Keratinocyte (primary cell): ENCODE measurements around the gene CARD11. TPM values are rescaled to one million over a fixed set of nuclear protein-coding genes. Genes with fewer than 3 reads are reported as not detected.

Source experiments
- DNase-seq: peaks from one replicate; pipeline ENCODE4 v3.0.0-alpha.2; 2011; ENCODE audit warnings: low read depth, missing footprints, low spot score
- FAIRE-seq: peaks from 2 replicates; lab custom pipeline; 2011; peaks lifted over from hg19 to GRCh38; lab: Jason Lieb, UNC
- H2AFZ ChIP-seq: 2 replicates; pipeline ENCODE4 v1.6.0; 2012; ENCODE audit warnings: low read length, control low read depth, inconsistent platforms; ENCODE audit not compliant: control insufficient read depth
- H3K27ac ChIP-seq: 2 replicates; pipeline ENCODE4 v1.5.1; 2011; ENCODE audit warnings: low read length; ENCODE audit not compliant: control insufficient read depth, insufficient read depth
- H3K27me3 ChIP-seq: 3 replicates; pipeline ENCODE4 v1.6.0; 2011; ENCODE audit warnings: low read length; ENCODE audit not compliant: control insufficient read depth, insufficient read depth; ENCODE audit errors: extremely low read depth
- H3K36me3 ChIP-seq, 2 experiments: 2 replicates in 1 of 2; 3 replicates in 1 of 2; pipeline ENCODE4 v1.5.1; 2011; ENCODE audit warnings: low read length in 2 of 2, mild to moderate bottlenecking in 1 of 2; ENCODE audit not compliant: control insufficient read depth in 2 of 2, insufficient read depth in 2 of 2; ENCODE audit errors: extremely low read depth in 1 of 2
- H3K4me1 ChIP-seq: 3 replicates; pipeline ENCODE4 v1.5.1; 2011; ENCODE audit warnings: low read length; ENCODE audit not compliant: control insufficient read depth, insufficient read depth; ENCODE audit errors: extremely low read depth
- H3K4me2 ChIP-seq: 3 replicates; pipeline ENCODE4 v1.6.0; 2011; ENCODE audit warnings: low read depth, low read length; ENCODE audit not compliant: control insufficient read depth, insufficient read depth; ENCODE audit errors: extremely low read depth
- H3K4me3 ChIP-seq, 3 experiments: fragments of 200-600 bp in 1 of 3; sonication (generic) in 1 of 3; 2 replicates in 2 of 3; 3 replicates in 1 of 3; pipeline ENCODE4 v1.5.1; 2011 to 2016; ENCODE audit warnings: low read length in 3 of 3, mild to moderate bottlenecking in 3 of 3, control low read depth in 2 of 3, inconsistent platforms in 1 of 3, low read depth in 1 of 3, mixed read lengths in 1 of 3, mixed run types in 1 of 3, moderate library complexity in 1 of 3; ENCODE audit not compliant: control insufficient read depth in 2 of 3, insufficient read depth in 2 of 3; ENCODE audit errors: extremely low read depth in 1 of 3
- H3K79me2 ChIP-seq: 2 replicates; pipeline ENCODE4 v1.6.0; 2012; ENCODE audit warnings: low read length; ENCODE audit not compliant: control insufficient read depth, insufficient read depth
- H3K9ac ChIP-seq: 3 replicates; pipeline ENCODE4 v1.6.0; 2011; ENCODE audit warnings: low read length; ENCODE audit not compliant: control insufficient read depth, insufficient read depth; ENCODE audit errors: extremely low read depth
- H3K9me1 ChIP-seq: 3 replicates; pipeline ENCODE4 v1.6.0; 2011; ENCODE audit warnings: low read length; ENCODE audit not compliant: control insufficient read depth, insufficient read depth; ENCODE audit errors: extremely low read depth
- H3K9me3 ChIP-seq: 2 replicates; pipeline ENCODE4 v1.5.1; 2012; ENCODE audit warnings: low read depth, low read length; ENCODE audit not compliant: control insufficient read depth
- H4K20me1 ChIP-seq: 3 replicates; pipeline ENCODE4 v1.6.0; 2011; ENCODE audit warnings: low read length; ENCODE audit not compliant: control insufficient read depth, insufficient read depth; ENCODE audit errors: extremely low read depth
- CTCF ChIP-seq, 3 experiments: IDR thresholded peaks in 1 of 3; conservative IDR thresholded peaks in 1 of 3; optimal IDR thresholded peaks in 1 of 3; 2 replicates in 2 of 3; 3 replicates in 1 of 3; pipeline versions ENCODE3 to v1.5.1; 2011; ENCODE audit warnings: low read length in 3 of 3, mild to moderate bottlenecking in 3 of 3, moderate library complexity in 2 of 3, control low read depth in 1 of 3, inconsistent platforms in 1 of 3; ENCODE audit not compliant: insufficient read depth in 2 of 3; ENCODE audit errors: extremely low read depth in 1 of 3
- EZH2 ChIP-seq: IDR thresholded peaks from one replicate; pipeline ENCODE4 v1.6.1; 2012; ENCODE audit warnings: inconsistent platforms, mild to moderate bottlenecking, low read length, moderate library complexity
- dilution Hi-C: fragments of 300-500 bp; cut with MboI; formaldehyde crosslinking; loops from one replicate; pipeline ENCODE4 v1.7.0; 2020; ENCODE audit warnings: low sequenced_read_pairs; ENCODE audit not compliant: extremely low pct_ligation_motif_present
- polyA plus RNA-seq, 5 experiments: library from polyadenylated mRNA; depleted of rRNA in 3 of 5; stranded (reverse) in 3 of 5; stranded (forward) in 1 of 5; unstranded in 1 of 5; fragments of >200 nt; gene quantifications; 1 replicate in 1 of 5; 2 replicates in 3 of 5; 3 replicates in 1 of 5; pipeline versions ENCODE4 v1.2.1 to v1.2.3, GENCODE V29; 2011 to 2012; ENCODE audit warnings: missing spikeins in 2 of 5, low read depth in 1 of 5, low replicate concordance in 1 of 5

The CARD11 gene
- polyA plus RNA-seq, 1 donor (not counting 4 experiments of a cell fraction or from before 2014, with no cell fraction given) = 4.3 TPM

GRCh38 chr7:2893411-2893861 is 150.2 kb downstream of the CARD11 start:
- H2AFZ ChIP-seq = no peak overlapping the region
- no peaks in the 10 kb centered on the region for H3K4me1 ChIP-seq
- no peak for DNase-seq
- no peaks in the 10 kb centered on the region for H3K9me3 ChIP-seq
- dilution Hi-C loops = no loop called here
- no peak overlapping the region for H3K27ac ChIP-seq
- no peak overlapping the region for H3K9ac ChIP-seq
- TF ChIP-seq EZH2 = no peak
- no peak for TF ChIP-seq CTCF (optimal IDR thresholded peaks at IDR 0.05 in 1 of 3, IDR thresholded peaks at IDR 0.05 in 1 of 3, conservative IDR thresholded peaks at IDR 0.05 in 1 of 3; ENCODE audit: extremely low read depth in 1 of 3, insufficient read depth in 2 of 3, low read length in 3 of 3)
- no peaks in the 10 kb centered on the region for H3K79me2 ChIP-seq
- H3K27me3 ChIP-seq = peaks cover 18% of the 10 kb centered on the region
- no peak for FAIRE-seq
- no peaks in the 10 kb centered on the region for H3K36me3 ChIP-seq
- no peaks in the 10 kb centered on the region for H3K9me1 ChIP-seq
- no peaks in the 10 kb centered on the region for H4K20me1 ChIP-seq
- no peak overlapping the region for H3K4me2 ChIP-seq
- no peak overlapping the region for H3K4me3 ChIP-seq

- Histone ChIP-seq H3K79me2 (no peaks in the 10 kb centered on the region), H3K9me3 (no peaks in the 10 kb centered on the region), H3K27me3 (peaks cover 18% of the 10 kb centered on the region), H3K4me2 (no peak overlapping the region), H3K9me1 (no peaks in the 10 kb centered on the region), H3K27ac (no peak overlapping the region), H3K4me1 (no peaks in the 10 kb centered on the region), H4K20me1 (no peaks in the 10 kb centered on the region), H3K9ac (no peak overlapping the region), H3K36me3 (no peaks in the 10 kb centered on the region), H3K4me3 (no peak overlapping the region), H2AFZ (no peak overlapping the region)
- FAIRE-seq (no peak), DNase-seq (no peak)
- no peak for TF ChIP-seq CTCF (optimal IDR thresholded peaks at IDR 0.05 in 1 of 3, IDR thresholded peaks at IDR 0.05 in 1 of 3, conservative IDR thresholded peaks at IDR 0.05 in 1 of 3; ENCODE audit: extremely low read depth in 1 of 3, insufficient read depth in 2 of 3, low read length in 3 of 3)
- TF ChIP-seq EZH2 = no peak
- dilution Hi-C loops = no loop called here
These were observed 151.1 kb downstream of the CARD11 start for GRCh38 chr7:2892549-2892948.
